ENCODE data around the gene PIP4K2A. TPM values are rescaled to one million over a fixed set of nuclear protein-coding genes. Genes with fewer than 3 reads are reported as not detected.
A peak's percentile ranks its signal among the peaks of the same experiment; 100 is the strongest.
"Not testable (repeated sequence)": the region's sequence is repeated elsewhere in the genome, so short reads cannot be mapped to it uniquely, and the experiment has no call there.

PIP4K2A gene
- total RNA-seq, 2 experiments from 2014 or later, result 111 to 118 TPM

DNA sequence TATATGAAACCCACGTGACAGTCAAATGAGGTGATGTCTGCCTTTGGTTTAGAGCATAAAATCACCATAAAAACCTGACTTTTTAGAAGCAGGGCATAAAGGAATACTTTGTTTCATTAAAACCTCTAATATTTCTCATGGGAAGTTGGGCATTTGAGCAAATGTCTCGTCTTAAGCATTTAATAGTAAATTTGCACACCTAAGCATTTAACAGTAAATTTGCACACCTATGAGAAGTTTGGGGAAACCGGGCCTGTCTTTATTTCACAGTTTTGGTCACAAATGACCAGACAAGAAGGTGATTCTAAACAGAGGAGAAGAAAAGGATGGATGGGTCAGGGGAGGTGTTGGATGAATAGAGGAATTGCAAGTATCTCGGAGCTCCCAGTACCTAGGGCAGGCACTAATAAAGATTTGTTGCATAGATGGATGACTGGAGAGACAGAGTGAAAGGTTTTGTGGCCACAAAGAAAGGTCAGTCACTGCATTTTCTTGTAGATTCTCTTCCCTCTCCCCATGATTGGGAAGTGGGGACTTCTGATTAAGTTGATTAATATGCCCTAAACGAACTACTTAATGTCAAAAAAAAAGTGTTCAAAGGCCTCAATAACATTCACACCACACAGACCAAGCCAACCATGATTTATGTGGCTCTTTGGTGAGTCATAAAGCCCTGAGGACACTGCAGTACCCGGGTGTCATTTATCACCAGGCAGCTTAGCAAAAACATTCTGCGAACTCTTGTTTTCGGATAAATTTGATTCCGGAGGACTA is 210.9 kb downstream of the PIP4K2A start:
- DNase-seq, result no peak
- Mint-ChIP-seq H3K9me3 (peaks cover 4% of the 10 kb centered on the region), H3K4me1 (peaks cover 7% of the 10 kb centered on the region), H3K4me3 (no peak overlapping the region), H3K36me3 (peaks cover 3% of the 10 kb centered on the region), H3K27me3 (peaks cover 3% of the 10 kb centered on the region), H3K27ac (no peak overlapping the region)

GRCh38 chr10:22501863-22502262 is 212.5 kb downstream of the PIP4K2A start:
- Mint-ChIP-seq H3K4me3 (no peak overlapping the region), H3K4me1 (peaks cover 4% of the 10 kb centered on the region), H3K36me3 (no peaks in the 10 kb centered on the region), H3K9me3 (no peaks in the 10 kb centered on the region), H3K27me3 (peaks cover 4% of the 10 kb centered on the region), H3K27ac (no peak overlapping the region)
- DNase-seq, result no peak

DNA sequence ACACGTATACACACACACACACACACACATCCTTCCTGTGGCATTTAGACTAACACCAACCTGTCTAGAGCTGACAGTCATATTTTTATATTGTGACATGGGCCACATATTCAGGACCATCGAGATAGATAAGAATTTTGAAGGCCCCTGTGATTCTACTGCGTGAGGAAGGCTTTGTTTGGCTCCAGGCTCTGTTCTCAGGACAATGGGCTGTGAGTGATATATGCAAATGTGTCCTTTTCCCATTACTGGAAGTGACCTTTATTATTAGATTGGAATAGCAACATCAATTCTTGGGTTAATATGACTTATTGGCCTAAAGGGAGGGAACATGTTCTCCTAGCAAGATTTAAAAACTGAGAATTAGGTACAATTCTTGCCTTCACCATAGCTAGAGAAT is 213.0 kb downstream of the PIP4K2A start:
- Mint-ChIP-seq H3K27ac (no peak overlapping the region), H3K9me3 (no peaks in the 10 kb centered on the region), H3K27me3 (peaks cover 4% of the 10 kb centered on the region)

GRCh38 chr10:22500656-22501340 is 213.6 kb downstream of the PIP4K2A start:
- Mint-ChIP-seq H3K4me3 (no peak overlapping the region), H3K9me3 (no peaks in the 10 kb centered on the region), H3K27ac (no peak overlapping the region), H3K4me1 (no peaks in the 10 kb centered on the region), H3K27me3 (peaks cover 4% of the 10 kb centered on the region), H3K36me3 (no peaks in the 10 kb centered on the region)
- no peak for DNase-seq

More for the DNA sequence above, 213.0 kb downstream of the PIP4K2A start:
- Mint-ChIP-seq H3K4me1 (peaks cover 4% of the 10 kb centered on the region), H3K36me3 (no peaks in the 10 kb centered on the region), H3K4me3 (no peak overlapping the region)
- DNase-seq, result no peak

GRCh38 chr10:22499973-22500372 is 214.4 kb downstream of the PIP4K2A start:
- not testable (repeated sequence) for H3K4me3 Mint-ChIP-seq, H3K27ac Mint-ChIP-seq, H3K4me1 Mint-ChIP-seq, H3K36me3 Mint-ChIP-seq, DNase-seq, H3K27me3 Mint-ChIP-seq, H3K9me3 Mint-ChIP-seq

GRCh38 chr10:22495396-22495795 is 219.0 kb downstream of the PIP4K2A start:
- Mint-ChIP-seq H3K4me1 (peaks cover 14% of the 10 kb centered on the region), H3K9me3 (no peaks in the 10 kb centered on the region), H3K27me3 (peaks cover 10% of the 10 kb centered on the region), H3K36me3 (no peaks in the 10 kb centered on the region), H3K4me3 (no peak overlapping the region), H3K27ac (no peak overlapping the region)
- no peak for DNase-seq

- H3K36me3 Mint-ChIP-seq, result no peaks in the 10 kb centered on the region
These were observed 220.4 kb downstream of the PIP4K2A start for GRCh38 chr10:22494007-22494406.

GRCh38 chr10:22491931-22492615 is 222.3 kb downstream of the PIP4K2A start:
- no peaks in the 10 kb centered on the region for H3K9me3 Mint-ChIP-seq
- no peak overlapping the region for H3K4me3 Mint-ChIP-seq
- peaks cover 13% of the 10 kb centered on the region for H3K27me3 Mint-ChIP-seq
- H3K27ac Mint-ChIP-seq, result no peak overlapping the region
- no peaks in the 10 kb centered on the region for H3K36me3 Mint-ChIP-seq
- peaks cover 14% of the 10 kb centered on the region for H3K4me1 Mint-ChIP-seq
- peak; percentile 25 for DNase-seq

More at GRCh38 chr10:22494007-22494406, 220.4 kb downstream of the PIP4K2A start:
- H3K4me1 Mint-ChIP-seq, result peaks cover 14% of the 10 kb centered on the region
- no peak for DNase-seq
- no peaks in the 10 kb centered on the region for H3K9me3 Mint-ChIP-seq
- peaks cover 10% of the 10 kb centered on the region for H3K27me3 Mint-ChIP-seq
- no peak overlapping the region for H3K27ac Mint-ChIP-seq
- H3K4me3 Mint-ChIP-seq, result no peak overlapping the region

DNA sequence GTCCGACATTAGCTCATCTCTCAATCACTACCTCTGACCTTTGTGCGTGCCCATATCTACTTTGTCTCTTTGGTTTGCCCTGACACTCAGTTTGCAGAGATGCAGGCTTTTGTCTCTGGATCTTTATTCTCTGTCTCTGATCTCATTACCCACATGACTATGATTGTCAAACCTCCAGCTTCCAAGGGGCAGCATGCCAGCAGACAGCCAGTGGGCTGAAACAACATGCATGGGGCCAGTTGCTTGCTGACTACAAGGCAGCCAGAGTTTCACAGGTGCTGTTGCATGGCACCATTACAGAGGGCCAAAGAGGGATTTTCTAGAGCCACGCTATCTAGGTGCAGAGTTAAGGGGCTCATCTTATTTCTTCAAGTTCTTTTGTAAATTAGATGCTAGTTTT is 222.9 kb downstream of the PIP4K2A start:
- no peak for DNase-seq
- Mint-ChIP-seq H3K27me3 (peaks cover 19% of the 10 kb centered on the region), H3K4me3 (no peak overlapping the region), H3K4me1 (peaks cover 14% of the 10 kb centered on the region), H3K9me3 (no peaks in the 10 kb centered on the region), H3K36me3 (no peaks in the 10 kb centered on the region), H3K27ac (no peak overlapping the region)

GRCh38 chr10:22489975-22490374 is 224.4 kb downstream of the PIP4K2A start:
- Mint-ChIP-seq H3K4me3 (no peak overlapping the region), H3K27ac (no peak overlapping the region), H3K27me3 (peaks cover 20% of the 10 kb centered on the region), H3K9me3 (no peaks in the 10 kb centered on the region), H3K36me3 (no peaks in the 10 kb centered on the region), H3K4me1 (peaks cover 14% of the 10 kb centered on the region)
- DNase-seq, result no peak

DNA sequence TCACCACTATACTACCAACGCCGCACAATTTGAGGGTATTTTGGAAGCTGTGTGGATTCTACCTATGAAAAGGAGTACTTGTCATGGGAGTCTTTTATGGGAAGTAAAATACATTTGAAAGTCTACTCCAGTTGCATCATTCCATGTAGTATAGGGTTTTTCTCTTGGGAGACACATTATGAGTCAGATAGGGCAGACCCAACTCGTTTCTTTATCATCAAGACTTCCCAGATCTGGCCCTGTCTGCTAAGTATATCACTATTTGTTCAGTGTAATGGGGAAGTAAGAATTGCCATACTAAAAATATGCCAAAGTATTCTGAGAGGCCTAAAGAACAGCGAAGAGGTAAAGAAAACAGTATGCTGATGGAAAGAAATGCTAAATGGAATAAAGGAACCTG is 224.9 kb downstream of the PIP4K2A start:
- peaks cover 18% of the 10 kb centered on the region for H3K27me3 Mint-ChIP-seq
- H3K9me3 Mint-ChIP-seq, result no peaks in the 10 kb centered on the region
- H3K36me3 Mint-ChIP-seq, result no peaks in the 10 kb centered on the region
- no peak for DNase-seq
- H3K4me1 Mint-ChIP-seq, result peaks cover 14% of the 10 kb centered on the region
- no peak overlapping the region for H3K27ac Mint-ChIP-seq
- H3K4me3 Mint-ChIP-seq, result no peak overlapping the region

DNA sequence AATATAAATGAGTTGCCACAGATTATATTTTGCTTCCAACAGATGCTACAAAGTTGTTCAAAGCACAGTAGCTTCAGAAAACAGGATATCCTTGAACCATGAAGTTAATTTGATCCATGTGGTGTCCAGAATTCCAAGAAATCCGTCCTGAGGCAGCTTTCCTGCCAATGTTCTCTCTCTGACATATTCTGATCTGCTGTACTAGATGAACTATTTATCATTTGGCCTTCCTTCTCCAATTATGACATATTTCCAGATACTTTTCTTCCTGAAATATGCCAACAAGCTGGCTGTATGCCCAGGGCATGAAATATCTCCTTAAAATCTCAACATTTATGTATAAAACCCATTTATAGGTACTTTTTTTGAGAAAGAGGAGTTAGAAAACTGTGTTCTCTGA is 227.9 kb downstream of the PIP4K2A start:
- Mint-ChIP-seq H3K27ac (no peak overlapping the region), H3K4me1 (peaks cover 20% of the 10 kb centered on the region), H3K36me3 (no peaks in the 10 kb centered on the region), H3K4me3 (no peak overlapping the region), H3K27me3 (peaks cover 13% of the 10 kb centered on the region), H3K9me3 (no peaks in the 10 kb centered on the region)
- no peak for DNase-seq

Measured in activated naive CD8-positive, alpha-beta T cell treated with anti-CD3 and anti-CD28 coated beads for 36 hours (primary cell).